ENCODE data around the gene PEMT. TPM values are rescaled to one million over a fixed set of nuclear protein-coding genes. Genes with fewer than 3 reads are reported as not detected.

PEMT gene
- total RNA-seq, 1 experiment from 2014 or later, result 39.8 TPM

- DNase-seq (ENCODE audit: low spot score), result no peak
- POLR2A ChIA-PET (ENCODE audit: low non-redundant PET), result no interaction called here
- Histone ChIP-seq H3K4me3 (ENCODE audit: low read depth, low read length, poor library complexity, severe bottlenecking) (no peak overlapping the region), H3K9me3 (ENCODE audit: low read depth, low read length, poor library complexity, severe bottlenecking) (no peaks in the 10 kb centered on the region), H3K27ac (ENCODE audit: low read depth, low read length, poor library complexity, severe bottlenecking) (peak overlapping the region; percentile 27), H3K4me1 (ENCODE audit: insufficient read depth, low read length, poor library complexity, severe bottlenecking) (peaks cover 33% of the 10 kb centered on the region), H3K36me3 (ENCODE audit: insufficient read depth, low read length, poor library complexity, severe bottlenecking) (no peaks in the 10 kb centered on the region), H3K27me3 (replicated peaks; ENCODE audit: insufficient read depth, low read depth, low read length, poor library complexity) (no peaks in the 10 kb centered on the region)
- intact Hi-C loops (cut with micrococcal nuclease; ENCODE audit: unreplicated experiment), result no loop called here
- no TSS peak for BruUV-seq (replicated peaks)
- TF ChIP-seq CTCF (conservative IDR thresholded peaks at IDR 0.05; ENCODE audit: low read depth, low read length), result no peak
- CTCF ChIA-PET, result interaction anchor here (0.7 kb wide), 1 partner anchor 42 kb away, joined by 3 read pairs; no protein-coding TSS in a partner anchor
Measured at GRCh38 chr17:17538417-17539391, 52.8 kb downstream of the PEMT start.

GRCh38 chr17:17537311-17538099, 54.0 kb downstream of the PEMT start:
- intact Hi-C loops (cut with micrococcal nuclease; ENCODE audit: unreplicated experiment), result no loop called here
- no peak overlapping the region for H3K4me3 ChIP-seq (ENCODE audit: low read depth, low read length, poor library complexity, severe bottlenecking)
- no TSS peak for BruUV-seq (replicated peaks)
- no peaks in the 10 kb centered on the region for H3K9me3 ChIP-seq (ENCODE audit: low read depth, low read length, poor library complexity, severe bottlenecking)
- ChIA-PET POLR2A (ENCODE audit: low non-redundant PET) (no interaction called here), CTCF (interaction anchor here (0.7 kb wide), 1 partner anchor 41 kb away, joined by 3 read pairs; no protein-coding TSS in a partner anchor)
- TF ChIP-seq CTCF (conservative IDR thresholded peaks at IDR 0.05; ENCODE audit: low read depth, low read length) (no peak), EZH2 (IDR thresholded peaks at IDR 0.05; ENCODE audit: borderline replicate concordance, low read depth, low read length, poor library complexity, severe bottlenecking) (no peak)
- H3K4me1 ChIP-seq (ENCODE audit: insufficient read depth, low read length, poor library complexity, severe bottlenecking), result peaks cover 33% of the 10 kb centered on the region
- H3K27ac ChIP-seq (ENCODE audit: low read depth, low read length, poor library complexity, severe bottlenecking), result peak overlapping the region; percentile 29
- DNase-seq (ENCODE audit: low spot score), result peak; percentile 19
- H3K27me3 ChIP-seq (replicated peaks; ENCODE audit: insufficient read depth, low read depth, low read length, poor library complexity), result no peaks in the 10 kb centered on the region
- no peaks in the 10 kb centered on the region for H3K36me3 ChIP-seq (ENCODE audit: insufficient read depth, low read length, poor library complexity, severe bottlenecking)

GRCh38 chr17:17536702-17537101, 54.8 kb downstream of the PEMT start:
- intact Hi-C loops (cut with micrococcal nuclease; ENCODE audit: unreplicated experiment), result no loop called here
- peak overlapping the region; percentile 78 for H3K27ac ChIP-seq (ENCODE audit: low read depth, low read length, poor library complexity, severe bottlenecking)
- BruUV-seq (replicated peaks), result no TSS peak
- no peak for TF ChIP-seq EZH2 (IDR thresholded peaks at IDR 0.05; ENCODE audit: borderline replicate concordance, low read depth, low read length, poor library complexity, severe bottlenecking)
- TF ChIP-seq CTCF (conservative IDR thresholded peaks at IDR 0.05; ENCODE audit: low read depth, low read length), result no peak
- no peak overlapping the region for H3K4me3 ChIP-seq (ENCODE audit: low read depth, low read length, poor library complexity, severe bottlenecking)
- no peaks in the 10 kb centered on the region for H3K9me3 ChIP-seq (ENCODE audit: low read depth, low read length, poor library complexity, severe bottlenecking)
- no peak for DNase-seq (ENCODE audit: low spot score)
- H3K27me3 ChIP-seq (replicated peaks; ENCODE audit: insufficient read depth, low read depth, low read length, poor library complexity), result no peaks in the 10 kb centered on the region
- no peaks in the 10 kb centered on the region for H3K36me3 ChIP-seq (ENCODE audit: insufficient read depth, low read length, poor library complexity, severe bottlenecking)
- peaks cover 33% of the 10 kb centered on the region for H3K4me1 ChIP-seq (ENCODE audit: insufficient read depth, low read length, poor library complexity, severe bottlenecking)
- CTCF ChIA-PET, result no interaction called here
- POLR2A ChIA-PET (ENCODE audit: low non-redundant PET), result no interaction called here

All from A673 (cell line).